GM12878 (cell line): Measurements from ENCODE around the gene MANF. TPM values are rescaled to one million over a fixed set of nuclear protein-coding genes. Genes with fewer than 3 reads are reported as not detected.

Experiments
- ATAC-seq: fragments of 200-7000 bp; cut with Tn5 transposase; 3 replicates; pipeline ENCODE4 v1.9.1; 2020; ENCODE audit warnings: mild to moderate bottlenecking, moderate library complexity
- BruUV-seq: library from RNA; stranded (reverse); fragments of 400-500 nt; replicated peaks from 2 replicates; lab custom pipeline; 2021; lab: Mats Ljungman, UMichigan
- CTCF ChIA-PET: fragments of 300-600 bp; sonication (Branson Sonifier 250); formaldehyde crosslinking; extraction: SDS; loops from one replicate; lab custom pipeline; 2021; ENCODE audit warnings: inconsistent platforms; lab: Yijun Ruan, JAX
- POLR2A ChIA-PET: fragments of 350-600 bp; formaldehyde crosslinking; extraction: SDS; loops from one replicate; lab custom pipeline; 2021; ENCODE audit warnings: inconsistent platforms; lab: Charles Lee
- RAD21 ChIA-PET: fragments of 300-600 bp; sonication (Branson Sonifier 250); formaldehyde crosslinking; loops from one replicate; lab custom pipeline; 2023; ENCODE audit warnings: antibody characterized with exemption; ENCODE audit not compliant: unreplicated experiment; lab: Charles Lee
- SMC1A ChIA-PET: fragments of 300-600 bp; sonication (Branson Sonifier 250); formaldehyde crosslinking; loops from one replicate; lab custom pipeline; 2023; ENCODE audit not compliant: unreplicated experiment, uncharacterized antibody; lab: Charles Lee
- DNase-seq: peaks from one replicate; pipeline ENCODE4 v3.0.0-alpha.2; 2011; ENCODE audit warnings: low read depth, low spot score
- FAIRE-seq: peaks from 3 replicates; lab custom pipeline; 2011; peaks lifted over from hg19 to GRCh38; lab: Jason Lieb, UNC
- H2AFZ ChIP-seq: 2 replicates; pipeline ENCODE4 v1.6.0; 2011; ENCODE audit warnings: low read depth, low read length, control low read depth; ENCODE audit not compliant: control insufficient read depth
- H3K27ac ChIP-seq: 2 replicates; pipeline ENCODE4 v1.5.1; 2011; ENCODE audit warnings: control low read depth; ENCODE audit not compliant: control insufficient read depth, insufficient read depth
- H3K27me3 ChIP-seq, 2 experiments: replicated peaks in 1 of 2; 2 replicates each; pipeline versions ENCODE4 v1.6.0 to v1.6.1; 2011; ENCODE audit warnings: low read length in 1 of 2; ENCODE audit not compliant: control insufficient read depth in 2 of 2, insufficient read depth in 2 of 2
- H3K36me3 ChIP-seq, 2 experiments: 2 replicates each; pipeline ENCODE4 v1.5.1; 2011; ENCODE audit warnings: low read length in 1 of 2; ENCODE audit not compliant: control insufficient read depth in 2 of 2, insufficient read depth in 2 of 2
- H3K4me1 ChIP-seq: 2 replicates; pipeline ENCODE4 v1.6.1; 2011; ENCODE audit warnings: mild to moderate bottlenecking, low read length, moderate library complexity, mixed read lengths; ENCODE audit not compliant: control insufficient read depth, insufficient read depth
- H3K4me2 ChIP-seq: 2 replicates; pipeline ENCODE4 v1.6.0; 2011; ENCODE audit warnings: control low read depth; ENCODE audit not compliant: control insufficient read depth, insufficient read depth
- H3K4me3 ChIP-seq: fragments of 200-600 bp; sonication (generic); 2 replicates; pipeline ENCODE4 v1.5.1; 2016
- H3K79me2 ChIP-seq: 2 replicates; pipeline ENCODE4 v1.6.0; 2011; ENCODE audit warnings: low read length; ENCODE audit not compliant: control insufficient read depth, insufficient read depth
- H3K9ac ChIP-seq: 2 replicates; pipeline ENCODE4 v1.8.0; 2011; ENCODE audit warnings: low read length, control low read depth, mixed read lengths; ENCODE audit not compliant: control insufficient read depth, insufficient read depth
- H3K9me3 ChIP-seq: replicated peaks from 3 replicates; pipeline ENCODE4 v1.5.1; 2011; ENCODE audit warnings: mild to moderate bottlenecking, low read length; ENCODE audit not compliant: control insufficient read depth, insufficient read depth
- H4K20me1 ChIP-seq: 2 replicates; pipeline ENCODE4 v1.6.0; 2011; ENCODE audit not compliant: control insufficient read depth, insufficient read depth
- CBFB ChIP-seq: IDR thresholded peaks from 2 replicates; pipeline ENCODE4 v1.6.1; 2016; ENCODE audit warnings: antibody characterized with exemption, low read depth
- CEBPZ ChIP-seq: fragments of 150-350 bp; IDR thresholded peaks from 2 replicates; pipeline ENCODE4 v1.6.1; 2016; ENCODE audit warnings: low read depth, low read length
- NR2C2 ChIP-seq: IDR thresholded peaks from 2 replicates; pipeline ENCODE4 v1.6.1; 2011; ENCODE audit warnings: borderline replicate concordance, low read depth; ENCODE audit not compliant: control insufficient read depth, insufficient read length
- RBBP5 ChIP-seq: fragments of 200-600 bp; sonication (generic); conservative IDR thresholded peaks from 2 replicates; pipeline ENCODE4 v1.6.1; 2016
- SIN3A ChIP-seq: IDR thresholded peaks from 2 replicates; pipeline ENCODE4 v1.6.1; 2012; ENCODE audit warnings: low read depth, low read length, improper control_type of control experiment
- SRF ChIP-seq, 2 experiments: IDR thresholded peaks; 2 replicates each; pipeline ENCODE4 v1.6.1; 2011; ENCODE audit warnings: low read depth in 2 of 2, low read length in 2 of 2, mild to moderate bottlenecking in 1 of 2, moderate library complexity in 1 of 2
- STAT1 ChIP-seq: fragments of 450-650 bp; conservative IDR thresholded peaks from 2 replicates; pipeline ENCODE4 v1.6.1; 2014; ENCODE audit warnings: antibody characterized with exemption, mild to moderate bottlenecking
- ZNF592 ChIP-seq: fragments of 450-650 bp; IDR thresholded peaks from 2 replicates; pipeline ENCODE4 v1.6.1; 2017; ENCODE audit warnings: mild to moderate bottlenecking, moderate library complexity
- WGBS: methylation state at CpG from one replicate; pipeline ENCODE4 v1.1.6; 2016; ENCODE audit warnings: low lambda C conversion rate; ENCODE audit not compliant: insufficient replicate concordance, insufficient coverage; ENCODE audit errors: missing lambda C conversion rate; 5-methylcytosine and 5-hydroxymethylcytosine counted together
- in situ Hi-C: fragments of 300-500 bp; cut with MboI; formaldehyde crosslinking; loops from 9 replicates; pipeline ENCODE4 v1.14.3; 2018; ENCODE audit warnings: mixed read lengths
- intact Hi-C: fragments of 100-400 bp; cut with micrococcal nuclease; formaldehyde crosslinking; loops from one replicate; pipeline ENCODE4 v1.14.2; 2022; ENCODE audit not compliant: unreplicated experiment
- polyA plus RNA-seq, 11 experiments: library from polyadenylated mRNA; depleted of rRNA in 4 of 11; unstranded in 6 of 11; stranded (reverse) in 5 of 11; fragments of >200 nt; fragmentation: Nextera tagmentation in 4 of 11; fragmentation: Illumina TruSeq in 1 of 11; extraction: Ambion mirVana in 4 of 11; extraction: Trizol in 1 of 11; gene quantifications; 1 replicate in 1 of 11; 2 replicates in 10 of 11; pipeline versions ENCODE4 v1.2.1 to v1.2.3, GENCODE V29; 2011 to 2016; ENCODE audit warnings: inconsistent platforms in 2 of 11, missing spikeins in 2 of 11, low read depth in 1 of 11
- total RNA-seq, 4 experiments: library from RNA; depleted of rRNA in 3 of 4; stranded (reverse); fragments of >200 nt in 3 of 4; fragmentation: Illumina TruSeq in 1 of 4; extraction: Trizol in 1 of 4; gene quantifications; 2 replicates each; pipeline versions ENCODE4 v1.2.1 to v1.2.3, GENCODE V29; 2013 to 2021

MANF gene
- total and polyA plus RNA-seq, 10 of the 15 experiments (the other 5 are each of a cell fraction or from before 2014, with no cell fraction given), result 22.0 to 120 (median 82.9) TPM

- H4K20me1 ChIP-seq, result no peaks in the 10 kb centered on the region
- FAIRE-seq (no peak), DNase-seq (no peak), ATAC-seq (no peak)
- H3K36me3 ChIP-seq, result no peaks in the 10 kb centered on the region
- in situ Hi-C loops (loop anchor here (5.0 kb wide), 2 partner anchors 412 to 762 kb away; partner anchors contain the start of gene MAPKAPK3), intact Hi-C loops (no loop called here)
- H3K4me2 ChIP-seq, result no peak overlapping the region
- WGBS, result 27% methylated on average over 8 of the region's 8 CpGs
- no peaks in the 10 kb centered on the region; a peak in 1 of 4 replicates for H3K27me3 ChIP-seq
- ChIA-PET CTCF (no interaction called here), POLR2A (no interaction called here), RAD21 (no interaction called here), SMC1A (no interaction called here)
- H3K4me1 ChIP-seq, result peaks cover 9% of the 10 kb centered on the region
- BruUV-seq, result no TSS peak
- H3K27ac ChIP-seq, result no peak overlapping the region
- TF ChIP-seq NR2C2 (no peak), RBBP5 (no peak), SRF (IDR thresholded peaks at IDR 0.05; ENCODE audit: low read depth in 2 of 2, low read length in 2 of 2) (peak in 1 of 2 experiments; percentile 41; a peak in 1 of 4 replicates)
- no peaks in the 10 kb centered on the region for H3K9me3 ChIP-seq
- no peak overlapping the region for H2AFZ ChIP-seq
- H3K9ac ChIP-seq, result no peak overlapping the region
- no peak overlapping the region for H3K4me3 ChIP-seq
- H3K79me2 ChIP-seq, result peaks cover 13% of the 10 kb centered on the region
Measured at GRCh38 chr3:51379301-51379700, 5.8 kb upstream of the MANF start.

- no peak overlapping the region for H3K4me3 ChIP-seq
- H3K9ac ChIP-seq, result no peak overlapping the region
- intact Hi-C loops, result no loop called here
- peaks cover 18% of the 10 kb centered on the region for H3K79me2 ChIP-seq
- no peaks in the 10 kb centered on the region; a peak in 1 of 4 replicates for H3K27me3 ChIP-seq
- FAIRE-seq, result no peak
- H4K20me1 ChIP-seq, result no peaks in the 10 kb centered on the region
- no peak for DNase-seq
- no peak overlapping the region for H2AFZ ChIP-seq
- H3K4me1 ChIP-seq, result peaks cover 9% of the 10 kb centered on the region
- H3K4me2 ChIP-seq, result no peak overlapping the region
- H3K27ac ChIP-seq, result no peak overlapping the region
- H3K9me3 ChIP-seq, result no peaks in the 10 kb centered on the region
- WGBS, result 58% methylated on average over 8 of the region's 8 CpGs
- ChIA-PET POLR2A (no interaction called here), SMC1A (no interaction called here), CTCF (no interaction called here), RAD21 (interaction anchor here (0.6 kb wide), 1 partner anchor 408 kb away, joined by 3 read pairs; no protein-coding TSS in a partner anchor)
- H3K36me3 ChIP-seq, result no peaks in the 10 kb centered on the region
- ATAC-seq, result no peak
- BruUV-seq, result no TSS peak
- in situ Hi-C loops, result loop anchor here (5.0 to 10.0 kb wide), 3 partner anchors 413 to 1025 kb away; partner anchors contain the start of genes CYB561D2, MAPKAPK3, NPRL2 and TMEM115
- TF ChIP-seq STAT1 (no peak), SIN3A (no peak), CEBPZ (no peak), ZNF592 (no peak), CBFB (no peak)
Measured at GRCh38 chr3:51379746-51380455, 5.2 kb upstream of the MANF start.
